Hematopoietic multipotent progenitor cell treated with erythropoietin and hydrocortisone succinate and interleukin-3 and kit ligand, for 4 days (in vitro differentiated cells): Measurements from ENCODE around the gene ELOVL2.
A peak's percentile ranks its signal among the peaks of the same experiment; 100 is the strongest.
"Not testable (repeated sequence)": the region's sequence is repeated elsewhere in the genome, so short reads cannot be mapped to it uniquely, and the experiment has no call there.

Experiments used
- DNase-seq: peaks from one replicate; pipeline ENCODE4 v3.0.0-alpha.2; 2015

The ELOVL2 gene

DNA sequence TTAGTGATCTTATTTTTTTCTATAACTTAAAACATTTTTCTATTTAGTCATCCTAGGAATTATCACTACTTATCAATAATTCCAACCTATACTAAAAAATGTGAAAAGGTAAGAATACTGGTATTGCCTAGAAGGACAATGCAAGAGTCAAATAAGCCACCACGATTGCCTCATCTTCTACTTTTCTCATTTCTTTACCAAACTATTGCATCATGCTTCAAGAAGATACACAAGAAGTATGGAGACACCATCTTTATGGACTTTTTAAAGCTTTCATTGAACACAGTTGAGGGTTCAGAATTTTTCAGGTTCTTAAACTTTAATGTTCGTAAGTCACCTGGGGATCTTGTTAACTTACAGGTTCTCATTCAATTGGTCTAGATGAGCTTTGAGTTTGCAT lies 25.9 kb downstream of the ELOVL2 start:
- peak; percentile 5 for DNase-seq

DNA sequence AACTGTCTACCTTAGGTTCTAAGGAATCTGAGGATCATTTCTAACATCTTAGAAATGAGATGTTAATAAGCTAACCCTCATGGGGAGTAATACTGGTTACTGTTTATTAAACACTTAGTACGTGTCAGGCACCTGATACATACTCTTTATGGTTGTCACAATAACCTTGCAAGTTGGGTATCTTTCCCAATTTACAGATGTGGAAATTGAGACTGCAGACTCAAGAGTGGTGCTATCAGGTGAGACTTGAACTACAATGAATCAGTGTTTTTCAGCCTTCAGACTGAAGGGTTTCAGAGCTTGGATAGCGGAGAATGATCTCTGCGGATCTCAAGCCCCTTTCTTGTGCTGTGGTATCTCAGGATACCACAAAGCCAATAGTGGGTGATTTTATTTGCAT lies 27.0 kb downstream of the ELOVL2 start:
- DNase-seq: no peak

DNA sequence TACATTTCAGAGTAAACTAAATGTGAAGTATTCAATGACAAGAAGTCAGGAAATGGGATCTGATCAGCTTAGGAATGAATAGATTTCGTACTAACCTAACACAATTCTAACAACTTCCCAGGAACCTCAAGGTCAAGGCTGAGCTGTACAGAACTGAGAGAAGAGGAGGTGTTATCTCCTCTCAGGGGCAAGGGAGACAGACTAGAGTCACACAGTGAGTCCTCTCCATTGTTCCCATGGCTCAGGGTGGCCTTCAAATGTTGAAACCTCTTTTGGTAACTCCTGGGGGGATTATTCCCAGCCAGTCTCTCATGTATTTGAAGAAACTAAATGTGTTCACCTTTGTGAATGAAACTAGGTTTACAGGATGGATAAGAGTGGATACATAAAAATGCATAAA lies 27.7 kb downstream of the ELOVL2 start:
- no peak for DNase-seq

DNA sequence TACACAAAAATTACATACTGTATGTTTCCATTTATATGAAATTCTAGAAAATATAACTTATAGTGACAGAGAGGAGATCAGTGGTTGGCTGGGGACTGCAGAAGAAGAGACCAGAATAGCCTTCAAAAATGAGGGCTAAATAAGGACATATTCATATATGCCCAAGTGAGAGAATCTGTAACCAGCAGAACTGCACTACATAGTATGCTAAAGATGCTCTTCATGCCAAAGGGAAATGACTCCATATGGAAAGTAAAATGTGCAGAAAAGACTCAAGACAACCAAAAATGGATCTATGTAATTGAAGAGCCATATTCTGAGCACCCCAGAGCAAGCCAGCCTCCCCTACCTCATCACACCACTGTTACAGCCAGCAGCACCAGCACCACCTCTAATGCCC lies 29.0 kb downstream of the ELOVL2 start:
- DNase-seq: no peak

DNA sequence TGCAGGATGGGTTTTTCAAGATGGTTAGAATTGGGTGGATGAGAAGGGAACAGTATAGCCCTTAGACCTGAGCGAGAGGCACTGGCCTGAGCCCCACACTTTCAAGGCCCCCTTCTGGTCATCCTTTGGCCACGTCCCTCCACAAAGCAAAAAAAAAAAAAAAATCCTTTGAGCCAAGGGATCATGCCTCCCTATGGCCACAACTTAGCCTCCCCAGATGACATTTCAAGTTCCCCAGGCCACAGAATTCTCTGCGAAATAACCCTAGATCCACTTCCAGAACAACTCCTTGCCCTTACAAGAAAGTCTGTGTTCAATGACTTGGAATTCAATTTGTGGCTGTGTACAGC lies 30.4 kb downstream of the ELOVL2 start:
- no peak for DNase-seq

DNA sequence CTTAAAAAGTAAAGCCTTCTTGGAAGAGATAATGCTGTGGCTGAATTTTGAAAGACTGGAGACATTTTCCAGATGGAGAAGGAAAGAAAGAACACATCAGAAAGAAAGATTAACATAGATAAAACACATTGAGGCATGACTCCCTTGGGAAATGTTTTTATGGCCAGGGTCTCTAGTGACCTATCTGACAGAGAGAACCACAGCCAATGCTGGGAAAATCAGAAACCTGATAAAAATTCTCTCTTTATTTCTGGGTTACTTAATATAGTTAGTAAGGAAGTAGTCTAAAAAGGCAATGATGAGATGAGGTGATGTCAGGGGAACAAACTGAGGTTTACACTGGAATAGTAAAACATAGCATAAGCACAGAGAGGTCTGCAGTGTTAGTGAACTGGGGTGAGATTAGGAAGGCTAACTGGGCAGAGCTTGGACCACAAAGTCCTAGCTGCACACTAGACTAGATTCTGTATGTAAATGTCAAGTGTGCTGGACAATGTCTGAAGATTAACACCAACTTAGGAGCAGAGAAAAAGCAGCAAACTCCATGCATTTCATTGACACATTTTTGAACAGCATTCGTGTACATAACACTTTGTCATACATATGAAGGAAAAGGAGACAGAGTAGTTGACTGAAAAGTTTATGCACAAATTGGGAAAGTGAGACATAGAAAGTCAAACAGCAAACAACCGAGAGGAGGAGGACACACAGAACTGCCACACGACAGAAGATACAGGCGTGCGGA lies 31.0 kb downstream of the ELOVL2 start:
- DNase-seq: no peak

DNA sequence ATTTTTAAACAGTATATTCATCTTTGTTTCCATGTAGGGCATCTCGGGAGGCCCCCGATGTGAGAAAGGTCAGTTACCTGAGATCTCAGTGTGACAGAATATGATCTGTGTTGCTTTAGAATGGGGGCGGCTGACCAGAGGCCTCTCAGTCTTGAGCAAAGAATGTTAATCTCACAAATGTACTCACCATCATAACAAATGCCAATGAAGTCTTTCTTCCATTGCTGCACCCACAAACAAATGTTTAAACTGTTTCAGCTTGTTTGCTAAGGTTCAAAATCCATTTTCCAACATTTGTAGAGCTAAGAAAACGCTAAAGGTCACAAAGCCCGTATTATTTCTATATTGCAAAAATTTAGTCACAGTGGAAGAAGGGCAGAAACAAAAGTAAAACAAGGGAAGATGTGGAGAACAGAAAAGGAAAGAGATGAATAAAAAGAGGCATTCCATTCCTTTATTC lies 31.8 kb downstream of the ELOVL2 start:
- DNase-seq: no peak

DNA sequence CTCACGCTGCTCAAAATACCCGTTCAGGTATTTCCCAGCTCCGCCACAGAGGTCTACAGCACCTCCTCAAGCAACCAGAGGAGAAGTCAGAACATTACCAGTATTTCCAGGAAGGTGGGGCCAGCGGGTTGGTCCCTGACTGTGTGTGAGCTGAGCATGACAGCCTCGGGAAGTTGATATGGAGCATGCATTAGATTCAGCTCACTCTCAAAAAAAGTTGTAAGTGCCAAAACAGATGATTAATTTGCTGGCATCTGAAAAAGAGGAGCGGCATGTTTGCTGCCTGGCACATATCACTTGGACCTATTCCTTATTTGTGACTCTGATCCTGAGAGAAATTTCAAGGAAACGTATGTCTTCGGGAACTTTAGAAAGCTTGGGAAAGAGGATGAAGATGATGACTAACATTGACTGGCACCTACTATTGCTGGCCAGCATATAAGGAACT lies 32.3 kb downstream of the ELOVL2 start:
- DNase-seq: peak; percentile 4

DNA sequence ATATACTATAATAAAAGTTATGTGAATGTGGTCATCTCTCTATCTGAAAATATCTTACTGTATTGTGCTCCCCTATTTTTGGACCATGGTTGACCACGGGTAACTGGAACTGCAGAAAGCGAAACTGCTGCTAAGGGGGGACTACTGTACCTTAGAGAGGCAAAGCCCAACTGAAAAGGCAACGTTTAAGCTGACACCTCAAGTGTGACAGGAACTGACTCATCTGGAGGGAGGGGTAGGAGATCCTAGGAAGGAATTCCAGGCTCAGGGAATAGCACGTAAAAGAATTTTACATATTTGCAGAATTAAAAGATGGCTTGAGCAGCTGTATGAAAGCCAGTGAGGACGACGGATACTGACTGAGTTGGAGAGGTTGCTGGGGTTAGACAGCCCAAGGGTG lies 34.8 kb downstream of the ELOVL2 start:
- DNase-seq: no peak

DNA sequence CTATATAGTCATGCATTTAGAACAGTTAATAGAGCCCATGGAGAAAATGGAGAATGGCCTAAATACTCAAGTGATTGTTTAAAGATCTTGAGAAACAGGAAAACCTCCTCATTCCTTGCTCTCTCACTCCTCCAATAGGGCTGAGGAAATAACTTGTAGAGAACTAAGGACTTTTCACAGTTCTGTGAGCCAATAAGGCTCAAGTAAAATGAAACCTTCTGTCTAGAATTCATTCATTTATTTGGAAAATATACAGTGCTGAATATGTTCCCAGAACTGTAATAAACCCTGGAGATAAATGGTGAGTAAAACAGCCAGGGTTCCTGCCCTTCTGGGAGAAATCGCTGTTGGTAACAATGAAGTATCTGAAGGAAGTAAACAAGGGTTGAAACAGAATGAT lies 35.3 kb downstream of the ELOVL2 start:
- DNase-seq: no peak

DNA sequence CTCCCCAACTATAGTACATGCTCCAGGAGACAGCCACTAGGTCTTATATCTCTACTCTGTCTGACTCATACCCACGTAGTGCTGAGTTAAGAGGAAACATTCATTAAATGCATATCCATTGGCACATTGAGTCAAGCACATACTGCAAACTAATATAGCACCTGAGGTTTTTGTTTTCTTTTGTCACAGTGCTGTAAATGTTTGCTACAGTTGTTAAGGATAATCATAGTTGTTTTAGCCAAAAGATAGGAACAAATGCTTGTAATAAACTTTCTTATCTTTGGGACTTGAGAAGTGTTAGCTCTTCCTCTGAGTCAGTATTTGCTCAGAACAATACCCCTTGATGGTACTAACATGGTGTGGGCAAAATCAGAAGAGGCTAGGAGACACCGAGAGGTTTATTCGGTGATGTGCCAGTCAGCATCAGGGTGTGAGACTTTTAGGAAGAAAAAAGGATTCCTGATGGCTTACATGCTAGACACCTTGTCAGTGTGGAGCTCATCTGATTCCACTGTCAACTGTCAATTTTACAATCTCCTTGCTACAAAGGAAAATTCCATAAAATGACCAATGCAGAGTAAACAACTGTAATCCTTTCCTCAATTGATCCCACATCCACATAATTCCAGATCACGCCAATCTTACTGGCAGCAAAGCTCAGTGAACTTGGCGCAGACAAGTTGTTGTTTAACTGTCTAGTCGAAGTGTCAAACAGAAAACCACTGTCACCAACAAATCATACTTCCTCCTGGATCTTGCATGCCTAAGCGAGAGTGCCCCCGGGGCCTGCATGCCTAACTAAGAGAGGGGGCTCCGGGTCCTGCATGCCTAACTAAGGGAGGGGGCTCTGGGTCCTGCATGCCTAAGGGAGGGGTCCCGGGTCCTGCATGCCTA lies 36.1 kb downstream of the ELOVL2 start:
- DNase-seq: no peak

DNA sequence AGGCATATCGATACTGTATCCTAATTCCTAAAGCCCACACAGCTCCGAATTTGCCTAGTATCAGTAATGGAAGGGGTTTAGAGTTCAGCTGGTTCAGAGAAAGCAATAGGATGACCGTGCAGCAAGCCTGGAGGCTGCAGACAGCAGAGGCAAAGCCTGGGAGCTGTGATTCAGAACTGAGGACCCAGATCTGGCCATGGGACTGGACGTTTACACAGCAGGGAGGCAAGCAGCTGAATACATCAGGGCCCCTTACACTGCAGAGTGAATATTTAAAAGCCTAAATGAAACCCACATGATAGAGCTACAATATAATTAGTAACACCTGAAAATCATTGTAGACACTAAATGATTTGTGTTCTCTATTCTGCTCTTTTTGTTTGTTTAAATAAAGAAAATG lies 38.0 kb downstream of the ELOVL2 start:
- DNase-seq: no peak

DNA sequence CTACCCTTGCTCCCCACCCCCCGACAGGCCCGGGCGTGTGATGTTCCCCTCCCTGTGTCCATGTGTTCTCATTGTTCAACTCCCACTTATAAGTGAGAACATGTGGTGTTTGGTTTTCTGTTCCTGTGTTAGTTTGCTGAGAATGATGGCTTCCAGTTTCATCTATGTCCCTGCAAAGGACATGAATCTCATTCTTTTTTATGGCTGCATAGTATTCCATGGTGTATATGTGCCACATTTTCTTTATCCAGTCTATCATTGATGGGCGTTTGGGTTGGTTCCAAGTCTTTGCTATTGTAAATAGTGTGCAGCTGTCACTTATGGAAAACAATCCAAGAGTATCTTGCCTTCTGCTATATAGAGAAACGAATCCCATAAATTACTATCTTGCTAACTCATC lies 40.8 kb downstream of the ELOVL2 start:
- not testable (repeated sequence) for DNase-seq

DNA sequence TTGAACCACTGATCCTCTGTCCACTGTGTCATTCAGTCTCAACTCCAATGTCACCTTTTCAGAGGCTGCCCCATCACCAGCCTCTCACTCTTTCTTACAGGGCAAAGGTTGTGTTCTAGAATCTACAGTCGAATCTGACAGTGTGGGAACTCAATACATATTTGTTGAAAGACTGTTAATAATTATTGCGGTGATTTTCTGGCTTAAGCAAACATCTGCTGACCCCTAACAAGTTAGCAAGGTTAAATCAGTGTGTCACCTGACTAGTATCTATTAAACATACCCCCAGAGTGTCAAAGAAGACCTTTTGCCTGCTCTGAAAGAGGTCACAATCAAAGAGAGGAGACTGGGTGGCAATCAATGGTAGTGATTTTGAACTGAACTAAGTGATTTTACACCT lies 41.9 kb downstream of the ELOVL2 start:
- DNase-seq: no peak

DNA sequence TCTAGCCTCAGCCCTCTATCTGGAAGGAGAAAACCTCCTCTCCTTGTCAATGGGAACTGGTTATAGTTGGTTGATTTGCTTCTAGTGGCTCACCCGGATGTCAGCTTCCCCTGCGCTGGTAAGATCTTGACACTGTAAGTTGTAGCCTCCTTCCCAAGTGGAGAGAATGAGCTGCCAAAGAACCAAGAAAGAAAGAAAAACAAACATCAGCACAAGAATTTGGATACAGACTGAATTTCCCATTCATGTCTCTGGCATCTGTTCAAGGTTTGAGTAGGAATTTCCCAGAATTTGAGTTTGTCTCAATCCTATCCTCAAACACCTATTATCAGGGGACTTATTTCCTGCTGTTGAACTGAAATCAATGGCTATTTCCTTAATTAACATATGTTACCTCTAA lies 44.1 kb downstream of the ELOVL2 start:
- DNase-seq: no peak

DNA sequence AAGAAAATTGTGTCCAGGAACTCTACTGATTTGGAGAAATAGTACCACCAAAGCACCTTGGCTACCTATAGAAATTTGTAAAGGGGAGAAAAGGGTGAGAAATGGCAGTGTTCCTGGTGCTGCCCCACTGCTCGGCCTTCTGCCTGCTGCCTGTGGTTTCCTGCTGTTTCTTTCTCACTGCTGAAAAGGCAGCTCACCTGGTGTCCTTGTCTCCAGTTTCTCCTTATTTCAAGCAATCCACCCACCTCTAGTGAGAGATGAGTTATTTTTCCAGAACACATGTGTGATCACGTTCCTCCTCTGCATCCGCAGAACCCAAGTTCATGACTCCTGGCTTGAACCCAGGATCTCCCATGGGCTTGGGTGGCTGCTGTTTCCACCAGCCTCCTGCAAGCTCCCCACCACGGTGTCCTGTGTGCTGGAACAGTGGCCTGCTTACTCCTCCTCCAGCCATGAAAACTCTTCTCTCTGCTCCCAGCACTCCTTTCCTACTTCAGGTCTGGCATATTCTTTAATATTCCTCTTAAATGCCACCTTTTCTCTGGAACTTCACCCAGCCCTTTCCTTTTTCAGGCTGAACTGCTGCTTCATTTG lies 48.9 kb downstream of the ELOVL2 start:
- DNase-seq: no peak

DNA sequence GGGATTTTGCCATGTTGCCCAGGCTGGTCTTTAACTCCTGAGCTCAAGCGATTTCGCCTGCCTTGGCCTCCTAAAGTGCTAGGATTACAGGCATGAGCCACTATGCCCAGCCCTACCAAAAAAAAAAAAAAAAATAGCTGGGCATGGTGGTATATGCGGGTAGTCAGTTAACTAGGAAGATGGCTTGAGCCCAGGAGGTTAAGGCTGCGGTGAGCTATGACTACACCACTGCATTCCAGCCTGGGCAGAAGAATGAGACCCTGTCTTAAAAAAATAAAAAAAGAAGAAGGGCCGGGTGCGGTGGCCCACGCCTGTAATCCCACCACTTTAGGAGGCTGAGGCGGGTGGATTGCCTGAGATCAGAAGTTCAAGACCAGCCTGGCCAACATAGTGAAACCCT lies 50.2 kb downstream of the ELOVL2 start:
- no peak for DNase-seq

DNA sequence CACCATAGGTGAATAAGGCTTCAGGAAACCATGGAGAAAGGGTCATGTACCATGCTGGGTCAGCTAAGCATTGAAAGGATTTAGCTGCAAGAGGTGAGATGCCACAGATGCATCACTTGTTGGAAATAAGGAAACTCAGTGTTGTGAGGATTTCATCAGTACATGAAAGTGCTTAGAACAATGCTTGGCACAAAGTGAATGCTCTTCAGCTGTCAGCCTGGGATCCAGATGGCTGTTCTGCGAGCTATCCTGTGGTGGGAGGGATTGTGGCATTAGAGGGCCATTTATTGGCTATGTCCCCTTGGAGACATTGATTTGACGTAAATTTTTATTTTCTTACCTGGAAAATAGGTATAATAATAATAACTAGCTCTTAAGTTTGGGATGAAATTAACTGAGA lies 53.0 kb downstream of the ELOVL2 start:
- no peak for DNase-seq

DNA sequence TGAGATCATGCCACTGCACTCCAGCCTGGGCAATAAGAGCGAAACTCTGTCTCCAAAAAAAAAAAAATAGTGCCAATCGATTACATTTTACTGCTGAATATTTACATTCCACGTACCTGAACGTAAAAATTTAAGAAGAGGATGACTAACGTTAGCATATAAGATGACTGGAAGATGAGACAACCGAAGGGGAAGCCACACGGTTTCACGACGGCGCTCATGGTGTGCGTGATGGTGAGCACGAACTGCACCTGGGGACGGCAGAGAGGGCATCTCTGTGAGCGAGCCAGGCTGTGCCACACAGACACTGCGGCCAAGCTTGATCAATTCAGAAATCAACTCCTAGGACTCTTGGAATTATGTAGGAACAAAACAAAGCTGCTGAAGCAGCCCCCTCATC lies 54.5 kb downstream of the ELOVL2 start:
- no peak for DNase-seq

DNA sequence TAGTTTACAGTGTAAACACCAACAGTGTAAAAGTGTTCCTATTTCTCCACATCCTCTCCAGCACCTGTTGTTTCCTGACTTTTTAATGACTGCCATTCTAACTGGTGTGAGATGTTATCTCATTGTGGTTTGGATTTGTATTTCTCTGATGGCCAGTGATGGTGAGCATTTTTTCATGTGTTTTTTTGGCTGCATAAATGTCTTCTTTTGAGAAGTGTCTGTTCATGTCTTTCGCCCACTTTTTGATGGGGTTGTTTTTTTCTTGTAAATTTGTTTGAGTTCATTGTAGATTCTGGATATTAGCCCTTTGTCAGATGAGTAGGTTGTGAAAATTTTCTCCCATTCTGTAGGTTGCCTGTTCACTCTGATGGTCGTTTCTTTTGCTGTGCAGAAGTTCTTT lies 59.1 kb downstream of the ELOVL2 start:
- not testable (repeated sequence) for DNase-seq

DNA sequence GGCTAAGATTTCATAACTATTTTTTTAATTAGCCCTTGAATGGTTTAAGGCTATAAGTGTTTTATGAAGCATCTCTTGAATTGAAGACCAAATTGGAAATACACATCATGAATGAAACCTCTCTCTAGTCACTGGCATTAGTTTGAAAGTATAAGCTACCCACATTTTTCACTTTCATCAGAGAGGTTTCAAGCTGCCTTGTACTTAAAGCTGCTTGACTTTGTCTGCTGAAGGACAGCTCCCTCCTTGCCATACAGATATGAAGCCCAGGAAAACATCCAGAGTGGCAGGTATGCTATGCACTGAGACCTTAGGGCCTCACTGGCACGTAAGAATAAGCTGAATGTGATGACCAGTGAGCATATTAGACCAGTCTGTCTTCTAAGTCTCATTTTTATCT lies 62.7 kb downstream of the ELOVL2 start:
- DNase-seq: no peak

DNA sequence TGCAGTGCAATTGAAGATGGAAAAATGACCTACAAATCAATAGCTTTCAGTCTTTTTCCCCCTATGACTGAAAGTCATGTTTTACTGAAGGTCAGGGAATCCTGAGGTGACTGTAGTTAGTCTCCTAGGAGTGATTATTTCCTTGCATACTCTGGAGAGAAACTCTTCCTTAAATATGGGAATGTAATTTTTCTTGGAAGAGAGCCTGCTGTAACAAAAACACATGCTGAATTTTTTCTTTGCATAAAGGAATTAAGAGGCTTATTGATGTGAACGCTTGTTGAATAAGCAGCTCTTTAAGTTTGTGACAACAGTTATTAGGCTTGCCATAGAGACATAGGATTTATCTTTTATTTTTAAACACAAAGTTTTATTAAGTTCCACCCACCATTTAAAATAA lies 64.5 kb downstream of the ELOVL2 start:
- no peak for DNase-seq

DNA sequence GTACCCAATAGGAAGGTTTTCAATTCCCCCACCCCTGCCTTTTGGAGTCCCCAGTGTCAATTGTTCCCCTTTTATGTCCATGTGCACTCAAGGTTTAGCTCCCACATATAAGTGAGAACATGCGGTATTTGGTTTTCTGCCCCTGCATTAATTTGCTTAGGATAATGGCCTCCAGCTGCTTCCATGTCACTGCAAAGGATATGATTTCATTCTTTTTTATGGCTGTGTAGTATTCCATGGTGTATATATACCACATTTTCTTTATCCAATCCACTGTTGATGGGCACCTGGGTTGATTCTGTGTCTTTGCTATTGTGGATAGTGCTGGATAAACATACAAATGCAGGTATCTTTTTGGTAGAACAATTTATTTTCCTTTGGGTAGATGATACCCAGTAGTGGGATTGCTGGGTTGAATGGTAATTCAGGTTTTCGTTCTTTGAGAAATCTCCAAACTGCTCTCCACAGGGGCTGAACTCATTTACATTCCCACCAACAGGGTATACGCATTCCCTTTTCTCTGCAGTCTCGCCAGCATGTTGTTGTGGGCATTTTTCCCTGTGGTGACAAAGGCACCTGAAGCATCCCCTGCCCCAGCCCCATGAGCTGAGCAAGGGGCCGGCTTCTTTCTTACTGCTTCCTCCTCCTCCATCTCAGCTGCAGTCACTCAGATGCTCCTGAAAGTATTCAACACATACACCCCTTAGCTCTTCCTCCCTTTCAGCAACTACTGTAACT lies 66.7 kb downstream of the ELOVL2 start:
- no peak for DNase-seq
